GM12872 (cell line): ENCODE measurements around the gene CHST11.

Experiments used
- TF ChIP-seq, protein P1 (sequence below): IDR thresholded peaks from 3 replicates; pipeline ENCODE4 v1.5.1; 2011; ENCODE audit warnings: low read depth, mild to moderate bottlenecking, low read length, moderate library complexity; ENCODE audit not compliant: insufficient read depth

CHST11 gene

GRCh38 chr12:104538056-104538455 lies 81.3 kb downstream of the CHST11 start:
- TF ChIP-seq, protein P1, sequence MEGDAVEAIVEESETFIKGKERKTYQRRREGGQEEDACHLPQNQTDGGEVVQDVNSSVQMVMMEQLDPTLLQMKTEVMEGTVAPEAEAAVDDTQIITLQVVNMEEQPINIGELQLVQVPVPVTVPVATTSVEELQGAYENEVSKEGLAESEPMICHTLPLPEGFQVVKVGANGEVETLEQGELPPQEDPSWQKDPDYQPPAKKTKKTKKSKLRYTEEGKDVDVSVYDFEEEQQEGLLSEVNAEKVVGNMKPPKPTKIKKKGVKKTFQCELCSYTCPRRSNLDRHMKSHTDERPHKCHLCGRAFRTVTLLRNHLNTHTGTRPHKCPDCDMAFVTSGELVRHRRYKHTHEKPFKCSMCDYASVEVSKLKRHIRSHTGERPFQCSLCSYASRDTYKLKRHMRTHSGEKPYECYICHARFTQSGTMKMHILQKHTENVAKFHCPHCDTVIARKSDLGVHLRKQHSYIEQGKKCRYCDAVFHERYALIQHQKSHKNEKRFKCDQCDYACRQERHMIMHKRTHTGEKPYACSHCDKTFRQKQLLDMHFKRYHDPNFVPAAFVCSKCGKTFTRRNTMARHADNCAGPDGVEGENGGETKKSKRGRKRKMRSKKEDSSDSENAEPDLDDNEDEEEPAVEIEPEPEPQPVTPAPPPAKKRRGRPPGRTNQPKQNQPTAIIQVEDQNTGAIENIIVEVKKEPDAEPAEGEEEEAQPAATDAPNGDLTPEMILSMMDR: no peak

DNA sequence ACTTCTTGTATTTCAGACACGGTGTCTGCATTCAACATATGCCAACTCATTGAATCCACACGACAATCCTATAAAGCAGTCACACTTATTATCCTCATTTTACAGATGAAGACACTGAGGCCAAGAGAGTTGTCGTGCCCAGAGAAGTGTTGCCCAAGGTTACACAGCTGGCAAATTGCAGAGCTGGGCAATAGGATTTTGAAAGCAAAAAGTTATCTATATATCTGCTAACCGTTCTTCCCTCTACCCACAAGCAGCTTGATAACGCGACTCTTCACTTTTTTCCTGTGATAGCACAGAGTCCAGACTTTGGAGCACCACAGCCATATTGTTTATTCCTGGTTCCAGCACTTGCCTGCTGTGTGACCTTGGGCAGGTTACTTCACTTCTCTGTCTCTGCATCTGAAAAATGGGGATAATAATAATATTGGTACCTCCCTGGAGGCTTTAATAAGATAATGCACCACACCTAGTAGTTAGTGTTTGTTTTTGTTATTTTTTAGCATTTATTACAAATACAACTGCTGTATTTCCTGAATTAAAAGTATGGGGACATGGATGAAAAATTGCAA lies 82.2 kb downstream of the CHST11 start:
- TF ChIP-seq, protein P1: no peak

DNA sequence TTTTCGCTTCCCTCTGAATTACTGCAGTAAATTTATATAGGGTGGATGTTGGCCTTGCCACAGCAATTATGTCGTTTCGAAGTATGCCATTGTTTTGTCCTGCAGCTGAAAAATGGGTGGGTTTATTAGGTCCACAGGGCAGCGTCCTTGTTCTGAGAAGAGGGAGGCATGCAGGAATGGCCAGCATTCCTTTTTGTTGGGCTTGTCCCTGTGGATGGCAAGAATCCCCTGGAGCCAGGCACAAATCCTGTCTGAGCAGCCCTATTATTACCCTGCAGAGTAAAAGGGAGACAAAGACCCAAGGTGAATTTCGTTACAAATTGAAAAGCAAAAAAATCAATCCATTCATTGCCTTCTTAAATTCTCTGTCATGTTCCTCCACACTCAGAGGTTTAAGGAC lies 88.1 kb downstream of the CHST11 start:
- TF ChIP-seq, protein P1: no peak

- TF ChIP-seq, protein P1: no peak
Measured at GRCh38 chr12:104546575-104546974, 89.8 kb downstream of the CHST11 start.

GRCh38 chr12:104547235-104547634 lies 90.5 kb downstream of the CHST11 start:
- TF ChIP-seq, protein P1: no peak

GRCh38 chr12:104549815-104550480 lies 93.2 kb downstream of the CHST11 start:
- TF ChIP-seq, protein P1: no peak

- TF ChIP-seq, protein P1: no peak
Measured at GRCh38 chr12:104551313-104551931, 94.7 kb downstream of the CHST11 start.
